Measurements from ENCODE around the gene FAM174B. TPM values are rescaled to one million over a fixed set of nuclear protein-coding genes. Genes with fewer than 3 reads are reported as not detected.

Gene FAM174B
- polyA plus RNA-seq (ENCODE audit: insufficient read length) = 35.2 TPM
- long read RNA-seq, donor 1, transcript FAM174B-201 (3 exons, 2,792 nt) = major isoform, 12 of 116 reads
- long read RNA-seq, donor 1, partial matches to known transcripts = 101 of 116 reads
- long read RNA-seq, donor 1, other reads (novel, unspliced or antisense) = 0 of 116 reads
- long read RNA-seq, donor 2, transcript FAM174B-201 (3 exons, 2,792 nt) = major isoform, 8 of 8 reads
- long read RNA-seq, donor 2, partial matches to known transcripts = 0 of 8 reads
- long read RNA-seq, donor 2, other reads (novel, unspliced or antisense) = 0 of 8 reads
- long read RNA-seq, donor 3, partial matches to known transcripts = 0 of 3 reads
- long read RNA-seq, donor 3, other reads (novel, unspliced or antisense) = 0 of 3 reads
- long read RNA-seq, donor 4, partial matches to known transcripts = 63 of 65 reads
- long read RNA-seq, donor 4, other reads (novel, unspliced or antisense) = 0 of 65 reads
- long read RNA-seq, donor 5, transcript FAM174B-201 (3 exons, 2,792 nt) = major isoform, 7 of 7 reads
- long read RNA-seq, donor 5, partial matches to known transcripts = 0 of 7 reads
- long read RNA-seq, donor 5, other reads (novel, unspliced or antisense) = 0 of 7 reads
- long read RNA-seq, donor 6, transcript FAM174B-201 (3 exons, 2,792 nt) = major isoform, 7 of 8 reads
- long read RNA-seq, donor 6, partial matches to known transcripts = 0 of 8 reads
- long read RNA-seq, donor 6, other reads (novel, unspliced or antisense) = 0 of 8 reads
- long read RNA-seq, donor 7, transcript FAM174B-201 (3 exons, 2,792 nt) = major isoform, 18 of 20 reads
- long read RNA-seq, donor 7, partial matches to known transcripts = 0 of 20 reads
- long read RNA-seq, donor 7, other reads (novel, unspliced or antisense) = 0 of 20 reads
- long read RNA-seq, donor 8, partial matches to known transcripts = 13 of 17 reads
- long read RNA-seq, donor 8, other reads (novel, unspliced or antisense) = 0 of 17 reads

DNA sequence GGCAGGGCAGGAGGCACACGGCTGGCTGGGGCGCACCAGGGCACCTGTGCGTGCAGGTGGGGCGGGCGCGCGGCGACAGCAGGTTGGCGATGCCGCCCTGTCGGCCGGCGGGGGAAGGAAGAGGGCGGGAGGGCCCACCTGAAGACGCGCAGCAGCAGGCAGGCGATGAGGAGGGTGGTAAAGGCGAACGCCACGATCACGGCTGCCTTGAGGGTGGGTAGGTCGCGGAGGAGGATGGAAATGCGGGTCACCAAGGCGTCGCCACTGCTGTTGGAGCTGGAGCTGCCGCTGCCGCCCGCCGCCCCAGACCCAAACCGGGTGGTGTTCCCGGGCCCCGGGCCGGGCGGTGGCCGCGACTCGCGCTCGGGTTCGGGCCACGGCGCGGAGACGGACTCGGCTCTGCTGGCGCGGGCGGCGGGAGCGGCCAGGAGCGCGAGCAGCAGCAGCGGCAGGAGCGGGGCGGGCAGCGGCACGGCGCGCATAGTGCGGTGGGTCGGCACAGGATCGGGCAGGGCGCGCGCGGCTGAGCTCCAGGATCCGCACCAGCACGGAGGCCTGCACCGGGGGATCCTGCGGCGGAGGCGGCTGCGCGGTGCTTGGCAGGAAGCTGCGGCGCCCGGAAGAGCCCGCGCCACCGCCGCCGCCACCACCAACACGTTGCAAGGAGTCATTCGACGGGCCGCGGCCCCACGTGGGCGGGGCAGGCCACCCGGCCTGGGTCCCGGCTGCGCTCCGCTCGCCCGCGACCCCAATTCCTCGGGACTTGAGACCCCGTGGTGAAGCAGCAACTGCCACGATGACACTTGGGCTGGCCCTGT, at the start of gene FAM174B:
FAM174B (minus strand) TSS at position 598 of the 818 bp plus-strand sequence.
- peak; percentile 39 for DNase-seq

DNA sequence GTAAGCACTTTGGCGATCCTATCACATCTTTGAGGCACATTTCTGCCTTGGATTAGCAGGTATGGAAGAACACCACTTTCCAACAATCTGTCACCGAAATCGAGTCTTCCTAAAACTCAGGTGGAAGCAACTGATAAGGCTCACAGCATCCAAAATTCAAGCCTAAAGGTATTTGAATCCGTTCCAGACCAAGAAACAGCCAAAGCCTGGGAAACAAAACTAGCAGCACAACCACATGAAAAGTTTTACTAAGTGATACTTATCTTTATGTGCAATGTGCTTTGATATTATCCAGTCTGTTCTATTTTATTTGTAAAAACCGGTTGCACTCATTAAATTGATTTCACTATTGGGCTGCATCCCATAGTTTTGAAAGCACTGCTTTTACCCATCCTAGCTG, 40.5 kb upstream of the FAM174B start:
- no peak for DNase-seq

GRCh38 chr15:92693691-92694331, 38.2 kb upstream of the FAM174B start:
- DNase-seq = no peak

DNA sequence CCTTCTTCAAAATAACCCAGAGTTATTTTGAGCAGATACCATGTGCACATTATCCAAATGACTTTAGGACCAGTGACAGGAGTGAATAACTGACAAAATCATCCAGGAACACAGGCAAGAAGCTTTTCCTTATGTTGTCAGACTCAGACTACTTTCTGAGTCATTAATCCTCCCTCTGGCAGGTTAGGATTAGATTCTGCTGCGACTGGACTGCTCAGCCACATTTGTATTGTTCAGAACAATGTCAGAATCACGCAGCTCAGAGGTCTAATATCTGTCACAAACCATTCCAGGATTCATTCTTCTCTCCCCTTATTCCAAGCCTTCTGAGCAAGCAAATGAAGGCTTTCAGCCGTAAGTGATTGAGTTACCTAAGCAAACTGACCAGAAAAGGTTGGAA, 34.8 kb upstream of the FAM174B start:
- DNase-seq = no peak

GRCh38 chr15:92687746-92688145, 32.2 kb upstream of the FAM174B start:
- no peak for DNase-seq

- no peak for DNase-seq
These were observed 31.6 kb upstream of the FAM174B start for GRCh38 chr15:92687195-92687602.

- peak; percentile 35 for DNase-seq
These were observed 27.9 kb upstream of the FAM174B start for GRCh38 chr15:92683511-92683834.

DNA sequence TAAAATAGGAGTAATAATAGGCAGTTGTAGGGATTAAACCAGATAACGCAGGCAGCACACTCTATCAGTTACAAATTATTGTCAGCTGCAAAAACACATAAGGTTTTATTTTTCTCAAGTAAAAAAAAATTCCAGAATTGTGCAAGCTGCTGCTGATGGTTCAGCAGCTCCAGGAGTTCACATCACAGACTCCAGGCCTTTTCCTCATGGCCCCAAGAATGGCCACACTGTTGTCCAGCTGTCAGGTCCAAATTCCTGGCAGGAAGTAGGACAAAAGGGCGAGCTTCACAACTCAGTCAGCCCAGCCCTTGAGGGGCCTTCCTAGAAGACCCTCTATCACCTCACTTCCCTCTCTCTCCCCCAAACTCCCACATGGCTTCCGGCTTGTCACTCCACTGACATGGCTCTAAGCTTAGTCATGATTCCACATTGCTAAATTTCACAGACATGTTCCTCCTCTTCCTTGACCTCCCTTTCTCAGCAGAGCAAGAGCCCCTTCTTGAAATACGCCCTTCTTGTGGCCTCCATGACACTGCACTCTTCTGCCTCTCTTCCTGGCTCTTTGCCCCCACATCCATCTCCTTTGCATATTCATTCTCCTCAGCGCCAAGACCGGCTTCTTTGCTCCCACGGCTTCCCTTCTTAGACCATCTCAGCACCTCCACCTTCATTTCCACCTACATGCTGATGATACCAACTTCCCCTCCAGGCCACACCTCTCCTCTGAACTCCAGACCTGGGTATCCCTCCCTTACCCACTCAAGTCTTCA, 27.4 kb upstream of the FAM174B start:
- DNase-seq = no peak

- peak; percentile 29 for DNase-seq
These were observed 25.6 kb upstream of the FAM174B start for GRCh38 chr15:92681141-92681631.

DNA sequence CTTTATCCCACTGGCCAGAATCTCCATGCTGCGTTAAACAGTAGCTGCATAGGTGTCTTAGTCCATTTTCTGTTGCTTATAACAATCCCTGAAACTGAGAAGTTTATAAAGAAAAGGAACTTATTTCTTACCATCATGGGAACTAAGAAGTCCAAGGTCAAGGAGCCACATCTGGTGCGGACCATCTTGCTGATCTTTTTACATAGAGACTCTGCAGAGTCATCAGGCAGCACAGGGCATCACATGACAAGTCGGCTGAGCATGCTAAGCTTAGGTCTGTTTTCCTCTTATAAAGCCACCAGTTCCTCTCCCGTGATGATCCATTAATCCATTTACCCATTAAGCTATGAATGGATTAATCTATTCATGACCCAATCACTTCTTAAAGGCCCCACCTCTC, 22.4 kb upstream of the FAM174B start:
- DNase-seq = no peak

- no peak for DNase-seq
These were observed 21.0 kb upstream of the FAM174B start for GRCh38 chr15:92676561-92676960.

- no peak for DNase-seq
These were observed 19.9 kb upstream of the FAM174B start for GRCh38 chr15:92675485-92675884.

DNA sequence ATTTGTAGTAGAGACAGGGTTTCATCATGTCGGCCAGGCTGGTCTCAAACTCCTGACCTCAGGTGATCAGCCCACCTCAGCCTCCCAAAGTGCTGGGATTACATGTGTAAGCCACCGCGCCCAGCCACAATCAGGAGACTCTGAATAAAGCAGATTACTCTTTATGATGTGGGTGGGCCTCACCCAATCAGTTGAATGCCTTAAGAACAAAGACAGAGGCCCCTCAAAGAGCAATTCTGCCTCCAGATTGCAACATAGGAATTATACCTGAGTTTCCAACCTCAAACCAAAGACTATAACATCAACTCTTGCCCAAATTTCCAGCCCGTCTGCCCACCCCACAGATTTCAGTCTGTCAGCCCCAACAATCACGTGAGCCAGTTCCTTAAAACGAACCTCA, 18.8 kb upstream of the FAM174B start:
- no peak for DNase-seq

DNA sequence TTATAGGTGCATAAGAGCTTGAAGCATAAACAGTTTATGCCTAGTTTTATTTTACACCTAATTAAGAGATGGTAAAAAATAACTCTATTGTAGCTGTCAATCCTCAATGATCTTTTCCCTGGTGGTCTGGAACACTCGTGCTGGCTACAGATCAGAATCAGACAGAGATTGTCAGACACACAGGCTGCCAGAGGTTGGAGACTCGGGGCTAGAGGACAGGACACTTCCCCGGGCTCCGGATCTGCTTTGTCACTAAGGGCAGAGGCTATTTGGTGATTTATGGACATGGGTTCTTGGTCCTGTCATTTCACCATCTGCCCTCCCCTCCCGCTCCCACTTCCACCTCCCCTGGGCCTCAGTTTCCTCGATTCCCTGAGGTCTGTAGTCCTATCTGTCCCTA, 16.5 kb upstream of the FAM174B start:
- DNase-seq = no peak

GRCh38 chr15:92671406-92671805, 15.8 kb upstream of the FAM174B start:
- no peak for DNase-seq

- DNase-seq = no peak
These were observed 15.0 kb upstream of the FAM174B start for GRCh38 chr15:92670621-92671020.

- no peak for DNase-seq
These were observed 13.9 kb upstream of the FAM174B start for GRCh38 chr15:92669432-92669831.

GRCh38 chr15:92668620-92669019, 13.0 kb upstream of the FAM174B start:
- DNase-seq = no peak

DNA sequence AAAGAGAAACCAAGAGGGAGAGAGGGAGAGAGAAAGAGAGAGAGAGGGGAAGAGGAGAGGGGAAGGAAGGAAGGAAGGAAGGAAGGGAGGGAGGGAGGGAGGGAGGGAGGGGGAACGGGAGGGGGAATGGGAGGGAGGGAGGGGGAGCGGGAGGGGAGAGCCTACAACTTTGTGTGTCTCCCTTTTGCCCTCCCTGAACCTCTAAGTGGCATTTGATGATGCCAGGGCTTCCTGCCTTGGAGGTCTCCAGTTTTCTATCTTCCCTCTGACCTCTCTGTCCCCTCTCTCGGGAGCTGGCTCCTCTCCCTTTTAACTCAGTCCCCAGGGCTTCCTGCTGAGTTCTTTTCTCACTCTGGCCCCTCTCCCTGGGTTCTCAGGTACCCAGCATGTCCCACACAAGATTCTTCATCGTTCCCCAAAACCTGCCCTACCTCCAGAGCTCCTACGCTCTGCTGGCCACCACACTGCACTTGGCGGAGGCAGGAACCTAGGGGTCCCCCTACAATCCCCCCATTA, 12.5 kb upstream of the FAM174B start:
- no peak for DNase-seq

GRCh38 chr15:92667287-92667904, 11.8 kb upstream of the FAM174B start:
- DNase-seq = peak; percentile 48

All from left kidney (tissue), 8 donors.